Activated CD8-positive, alpha-beta T cell treated with anti-CD3 and anti-CD28 coated beads, Interleukin-2, amount 10 ng/mL, durations not matched to agents 7 days and 5 days (primary cell): ENCODE data around the gene GPR85. TPM values are rescaled to one million over a fixed set of nuclear protein-coding genes. Genes with fewer than 3 reads are reported as not detected.
"Not testable (repeated sequence)": the region's sequence is repeated elsewhere in the genome, so short reads cannot be mapped to it uniquely, and the experiment has no call there.

Experiments
- ATAC-seq: fragments of 150-1000 bp; cut with Tn5 transposase; one replicate; pipeline ENCODE4 v1.10.0; 2021; ENCODE audit warnings: moderate library complexity
- CTCF ChIA-PET: fragments of 350-600 bp; sonication (Branson Sonifier 250); formaldehyde crosslinking; loops from one replicate; lab custom pipeline; 2021; ENCODE audit warnings: antibody characterized with exemption; lab: Charles Lee
- POLR2A ChIA-PET: fragments of 350-600 bp; sonication (Branson Sonifier 250); formaldehyde crosslinking; loops from one replicate; lab custom pipeline; 2021; ENCODE audit warnings: antibody characterized with exemption; lab: Charles Lee
- DNase-seq: peaks from one replicate; pipeline ENCODE4 v3.0.0-alpha.2; 2020
- H3K27ac Mint-ChIP-seq: one replicate; pipeline ENCODE4 v1.8.0; 2021; ENCODE audit warnings: mild to moderate bottlenecking, mixed read lengths
- H3K27me3 Mint-ChIP-seq: one replicate; pipeline ENCODE4 v1.8.0; 2021; ENCODE audit warnings: low read depth, mixed read lengths
- H3K36me3 Mint-ChIP-seq: one replicate; pipeline ENCODE4 v1.8.0; 2021; ENCODE audit warnings: low read depth, mixed read lengths
- H3K4me1 Mint-ChIP-seq: one replicate; pipeline ENCODE4 v1.8.0; 2021; ENCODE audit warnings: low read depth, mixed read lengths
- H3K4me3 Mint-ChIP-seq: one replicate; pipeline ENCODE4 v1.8.0; 2021; ENCODE audit warnings: mild to moderate bottlenecking, mixed read lengths
- H3K9me3 Mint-ChIP-seq: one replicate; pipeline ENCODE4 v1.8.0; 2022; ENCODE audit warnings: mixed read lengths; ENCODE audit not compliant: insufficient read depth
- total RNA-seq, 2 experiments: library from RNA; stranded (reverse); gene quantifications; one replicate each; pipeline ENCODE4 v1.2.3, GENCODE V29; 2021

GPR85 gene
- total RNA-seq, 2 experiments from 2014 or later, result not detected

DNA sequence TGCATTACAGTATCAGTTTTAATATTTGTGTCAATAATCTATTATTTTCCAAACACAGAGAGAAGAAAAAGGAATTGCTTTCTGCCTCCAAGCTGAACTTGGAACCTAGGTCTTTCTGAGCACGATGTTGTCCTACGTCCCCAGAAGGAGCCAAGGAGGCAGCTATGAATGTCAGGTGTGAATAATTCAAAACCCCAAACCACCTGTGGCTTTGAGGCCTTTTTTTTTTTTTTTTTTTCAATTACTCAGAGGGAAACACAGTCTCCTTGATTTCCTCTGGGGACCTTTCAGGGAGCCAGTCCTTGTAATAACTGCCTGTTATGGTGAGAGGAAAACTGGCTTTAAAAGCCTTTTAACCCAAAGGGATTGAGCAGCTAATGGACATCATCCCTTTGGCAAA is 8.3 kb downstream of the GPR85 start:
- ATAC-seq (no peak), DNase-seq (no peak)
- Mint-ChIP-seq H3K4me3 (no peak overlapping the region), H3K36me3 (no peaks in the 10 kb centered on the region), H3K27ac (no peak overlapping the region), H3K27me3 (peaks cover 7% of the 10 kb centered on the region), H3K4me1 (no peaks in the 10 kb centered on the region), H3K9me3 (no peaks in the 10 kb centered on the region)
- CTCF ChIA-PET, result no interaction called here
- POLR2A ChIA-PET, result no interaction called here

DNA sequence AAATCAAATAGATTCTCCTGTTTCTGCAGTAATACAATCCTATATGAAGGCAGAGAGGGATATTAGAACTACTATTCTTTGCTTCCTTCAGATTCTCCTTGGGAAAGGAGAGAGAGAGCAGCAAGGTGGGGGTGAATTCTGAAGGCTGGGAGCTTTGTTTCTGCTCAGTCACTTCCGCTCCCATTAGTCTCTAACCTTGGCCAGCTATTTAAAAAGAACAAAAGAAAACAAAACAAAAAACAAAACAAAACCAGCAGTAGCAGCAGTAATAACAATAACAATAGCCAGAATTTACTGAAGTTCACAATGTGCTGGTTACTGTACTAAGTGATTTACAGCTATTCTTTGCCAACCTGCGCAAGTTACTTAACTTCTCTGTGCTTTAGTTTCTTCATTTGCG is 9.9 kb downstream of the GPR85 start:
- no peak overlapping the region for H3K4me3 Mint-ChIP-seq
- ChIA-PET CTCF (no interaction called here), POLR2A (no interaction called here)
- DNase-seq (no peak), ATAC-seq (no peak)
- peaks cover 7% of the 10 kb centered on the region for H3K27me3 Mint-ChIP-seq
- no peaks in the 10 kb centered on the region for H3K4me1 Mint-ChIP-seq
- H3K27ac Mint-ChIP-seq, result no peak overlapping the region
- H3K9me3 Mint-ChIP-seq, result no peaks in the 10 kb centered on the region
- no peaks in the 10 kb centered on the region for H3K36me3 Mint-ChIP-seq

DNA sequence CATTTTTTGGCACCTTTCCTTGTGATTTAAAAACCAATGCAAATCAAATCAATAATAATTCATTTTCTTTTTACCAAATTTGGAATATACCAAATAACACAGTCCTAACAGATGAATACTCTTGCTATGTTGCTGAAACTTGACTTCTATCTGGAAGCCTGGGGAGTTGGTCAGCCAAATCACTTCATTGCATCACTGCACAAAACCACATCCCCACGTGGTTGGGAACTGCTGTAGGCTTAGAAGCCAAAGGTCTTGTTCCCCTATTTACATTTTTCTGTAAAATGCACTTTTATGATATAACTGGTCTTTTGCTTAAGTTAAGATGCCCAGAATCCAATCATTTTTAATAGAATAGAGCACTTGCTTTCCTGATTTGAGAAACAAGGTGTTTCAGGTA is 15.2 kb downstream of the GPR85 start:
- no peaks in the 10 kb centered on the region for H3K4me1 Mint-ChIP-seq
- DNase-seq, result no peak
- CTCF ChIA-PET, result no interaction called here
- H3K27ac Mint-ChIP-seq, result no peak overlapping the region
- POLR2A ChIA-PET, result no interaction called here
- no peak overlapping the region for H3K4me3 Mint-ChIP-seq
- no peak for ATAC-seq
- H3K36me3 Mint-ChIP-seq, result no peaks in the 10 kb centered on the region
- H3K9me3 Mint-ChIP-seq, result no peaks in the 10 kb centered on the region
- peaks cover 5% of the 10 kb centered on the region for H3K27me3 Mint-ChIP-seq

DNA sequence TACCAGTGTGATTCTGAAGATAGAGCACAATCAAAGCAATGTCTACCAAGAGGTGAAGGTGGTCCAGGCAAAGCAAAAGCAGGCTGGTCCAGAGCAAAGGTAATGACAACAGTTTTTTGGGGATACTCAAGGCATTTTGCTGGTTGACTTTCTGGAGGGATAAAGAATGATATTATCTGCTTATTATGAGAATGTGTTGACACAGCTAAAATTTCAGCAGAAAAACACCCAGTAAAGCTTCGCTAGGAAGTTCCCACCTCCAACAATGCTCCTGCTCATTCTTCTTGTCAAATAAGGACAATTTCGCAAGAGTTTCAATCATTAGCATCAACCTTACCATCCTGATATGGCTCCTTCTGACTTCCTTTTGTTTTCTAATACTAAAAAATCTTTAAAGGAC is 24.1 kb downstream of the GPR85 start:
- ChIA-PET POLR2A (no interaction called here), CTCF (no interaction called here)
- DNase-seq, result no peak
- no peak overlapping the region for H3K4me3 Mint-ChIP-seq
- no peak overlapping the region for H3K27ac Mint-ChIP-seq
- no peaks in the 10 kb centered on the region for H3K4me1 Mint-ChIP-seq
- H3K36me3 Mint-ChIP-seq, result no peaks in the 10 kb centered on the region
- no peaks in the 10 kb centered on the region for H3K27me3 Mint-ChIP-seq
- H3K9me3 Mint-ChIP-seq, result no peaks in the 10 kb centered on the region
- ATAC-seq, result no peak

DNA sequence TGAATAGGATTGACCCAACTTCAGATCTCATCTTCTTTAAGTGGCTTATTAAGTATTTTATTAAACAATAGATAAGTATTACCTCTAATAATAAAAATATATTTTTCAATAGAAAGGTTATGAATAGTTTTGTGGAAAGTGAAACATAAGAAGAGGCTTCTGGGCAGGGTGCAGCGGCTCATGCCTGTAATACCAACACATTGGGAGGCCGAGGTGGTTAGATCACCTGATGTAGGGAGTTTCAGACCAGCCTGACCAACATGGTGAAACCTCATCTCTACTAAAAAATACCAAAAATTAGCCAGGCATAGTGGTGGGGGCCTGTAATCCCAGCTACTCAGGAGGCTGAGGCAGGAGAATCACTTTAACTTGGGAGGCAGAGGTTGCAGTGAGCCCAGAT is 26.5 kb downstream of the GPR85 start:
- no peak overlapping the region for H3K27ac Mint-ChIP-seq

DNA sequence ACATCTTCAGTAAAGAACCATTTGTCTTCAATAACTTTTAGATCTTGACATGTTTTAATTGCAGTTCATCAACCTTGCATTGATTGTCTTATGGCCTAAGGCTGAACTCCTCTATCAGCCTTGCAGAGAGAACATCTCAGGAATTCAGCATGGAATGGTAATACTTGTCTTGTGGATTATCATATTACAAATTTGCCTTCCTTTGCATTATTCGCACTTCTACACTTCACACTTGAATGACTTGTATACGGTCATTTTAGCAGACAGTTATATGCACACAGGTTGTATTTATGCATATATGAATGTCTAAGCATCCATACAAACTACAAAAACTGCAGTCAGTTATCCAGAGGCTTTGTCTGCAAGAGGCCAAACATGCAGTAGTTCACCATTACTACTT is 31.7 kb downstream of the GPR85 start:
- DNase-seq (no peak), ATAC-seq (no peak)
- no peaks in the 10 kb centered on the region for H3K27me3 Mint-ChIP-seq
- H3K4me3 Mint-ChIP-seq, result no peak overlapping the region
- POLR2A ChIA-PET, result interaction anchor here (0.6 kb wide), 1 partner anchor 70 kb away, joined by 3 read pairs; no protein-coding TSS in a partner anchor
- H3K4me1 Mint-ChIP-seq, result no peaks in the 10 kb centered on the region
- H3K27ac Mint-ChIP-seq, result no peak overlapping the region
- H3K9me3 Mint-ChIP-seq, result no peaks in the 10 kb centered on the region
- H3K36me3 Mint-ChIP-seq, result no peaks in the 10 kb centered on the region
- CTCF ChIA-PET, result no interaction called here

More for the DNA sequence above, 26.5 kb downstream of the GPR85 start:
- ATAC-seq, result no peak
- POLR2A ChIA-PET, result no interaction called here
- Mint-ChIP-seq H3K27me3 (no peaks in the 10 kb centered on the region), H3K4me1 (no peaks in the 10 kb centered on the region), H3K4me3 (no peak overlapping the region), H3K36me3 (no peaks in the 10 kb centered on the region), H3K9me3 (no peaks in the 10 kb centered on the region)
- CTCF ChIA-PET, result no interaction called here
- DNase-seq, result no peak

DNA sequence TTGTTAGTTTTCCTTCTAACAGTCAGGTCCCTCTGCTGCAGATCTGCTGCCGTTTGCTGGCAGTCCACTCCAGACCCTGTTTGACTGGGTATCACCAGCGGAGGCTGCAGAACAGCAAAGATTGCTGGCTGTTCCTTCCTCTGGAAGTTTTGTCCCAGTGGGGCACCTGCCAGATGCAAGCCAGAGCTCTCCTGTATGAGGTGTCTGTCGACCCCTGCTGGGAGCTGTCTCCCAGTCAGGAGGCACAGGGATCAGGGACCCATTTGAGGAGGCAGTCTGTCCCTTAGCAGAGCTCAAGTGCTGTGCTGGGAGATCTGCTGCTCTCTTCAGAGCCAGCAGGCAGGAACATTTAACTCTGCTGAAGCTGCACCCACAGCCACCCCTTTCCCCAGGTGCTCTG is 32.4 kb downstream of the GPR85 start:
- H3K27ac Mint-ChIP-seq, POLR2A ChIA-PET, H3K4me1 Mint-ChIP-seq, H3K27me3 Mint-ChIP-seq, H3K36me3 Mint-ChIP-seq, DNase-seq, H3K9me3 Mint-ChIP-seq, H3K4me3 Mint-ChIP-seq, ATAC-seq, CTCF ChIA-PET: not testable (repeated sequence)

DNA sequence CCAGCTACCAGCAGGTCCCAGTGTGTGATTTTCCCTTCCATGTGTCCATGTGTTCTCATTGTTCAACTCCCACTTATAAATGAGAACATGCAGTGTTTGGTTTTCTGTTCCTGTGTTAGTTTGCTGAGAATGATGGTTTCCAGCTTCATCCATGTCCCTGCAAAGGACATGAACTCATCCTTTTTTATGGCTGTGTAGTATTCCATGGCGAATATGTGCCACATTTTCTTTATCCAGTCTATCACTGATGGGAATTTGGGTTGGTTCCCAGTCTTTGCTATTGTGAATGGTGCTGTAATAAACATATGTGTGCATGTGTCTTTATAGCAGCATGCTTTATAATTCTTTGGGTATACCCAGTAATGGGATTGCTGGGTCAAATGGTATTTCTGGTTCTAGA is 37.4 kb downstream of the GPR85 start:
- H3K4me3 Mint-ChIP-seq, H3K9me3 Mint-ChIP-seq, CTCF ChIA-PET, H3K36me3 Mint-ChIP-seq, H3K27ac Mint-ChIP-seq, ATAC-seq, H3K4me1 Mint-ChIP-seq, H3K27me3 Mint-ChIP-seq, DNase-seq, POLR2A ChIA-PET: not testable (repeated sequence)

DNA sequence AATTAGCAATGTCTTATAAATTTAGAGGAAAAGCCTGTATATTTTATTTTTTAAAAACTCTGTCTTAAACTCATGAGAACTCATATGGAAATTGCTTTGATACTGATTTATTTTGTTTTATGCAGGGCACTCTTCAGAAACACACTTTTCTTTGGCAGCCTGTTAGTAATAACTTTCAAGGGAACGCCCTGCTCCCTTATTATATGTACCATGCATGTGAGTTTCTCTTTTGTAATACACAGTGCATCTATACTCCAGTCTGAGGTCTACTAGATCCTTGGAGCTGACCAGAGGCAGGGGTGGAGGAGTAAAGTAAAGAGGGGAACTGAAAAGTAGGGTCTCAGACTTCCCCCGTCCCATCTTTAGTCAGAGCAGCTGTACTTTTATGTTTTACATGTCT is 40.2 kb downstream of the GPR85 start:
- DNase-seq (no peak), ATAC-seq (no peak)
- Mint-ChIP-seq H3K27ac (no peak overlapping the region), H3K9me3 (no peaks in the 10 kb centered on the region), H3K4me3 (no peak overlapping the region), H3K4me1 (no peaks in the 10 kb centered on the region), H3K27me3 (no peaks in the 10 kb centered on the region), H3K36me3 (no peaks in the 10 kb centered on the region)
- ChIA-PET POLR2A (no interaction called here), CTCF (no interaction called here)

DNA sequence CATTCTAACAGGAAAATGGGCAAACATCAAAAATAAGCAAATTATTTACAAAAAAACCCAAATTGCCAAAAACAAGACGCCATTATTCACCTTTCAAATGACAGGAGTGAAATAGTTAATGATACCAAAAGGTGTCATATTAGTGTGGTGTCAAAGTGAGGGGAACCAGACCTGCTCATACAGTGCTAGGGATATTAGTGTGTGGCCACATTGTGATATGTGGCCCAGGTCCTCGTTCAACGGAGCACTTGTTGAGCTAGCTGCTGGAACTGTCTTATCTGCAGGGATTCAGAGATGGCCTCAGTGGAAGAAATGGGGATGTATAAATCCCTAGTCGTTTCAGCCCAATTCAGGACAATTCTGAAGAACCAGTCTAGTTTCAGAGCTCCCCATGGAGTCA is 41.2 kb downstream of the GPR85 start:
- Mint-ChIP-seq H3K4me1 (no peaks in the 10 kb centered on the region), H3K27me3 (no peaks in the 10 kb centered on the region), H3K27ac (no peak overlapping the region), H3K9me3 (no peaks in the 10 kb centered on the region), H3K36me3 (no peaks in the 10 kb centered on the region), H3K4me3 (no peak overlapping the region)
- POLR2A ChIA-PET, result no interaction called here
- no peak for ATAC-seq
- DNase-seq, result no peak
- CTCF ChIA-PET, result no interaction called here

DNA sequence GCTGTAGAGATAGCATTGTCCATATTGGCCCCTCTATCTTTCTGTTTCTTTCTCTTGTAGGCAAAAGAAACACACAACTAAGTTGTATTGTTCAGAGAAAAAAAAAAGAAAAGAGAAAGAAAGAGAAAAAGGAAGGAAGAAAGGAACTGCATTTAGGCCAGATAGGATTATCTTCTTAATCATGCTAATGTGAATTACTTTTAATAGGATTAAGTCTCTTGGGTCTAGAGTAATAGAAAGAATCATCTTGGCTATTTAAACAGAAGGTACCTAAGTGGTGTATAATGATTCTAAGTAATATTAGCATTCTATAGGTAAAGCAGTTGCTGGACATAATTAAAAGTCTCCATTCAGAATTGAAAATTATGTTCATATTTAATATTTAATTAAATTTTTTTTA is 42.2 kb downstream of the GPR85 start:
- Mint-ChIP-seq H3K4me1 (no peaks in the 10 kb centered on the region), H3K9me3 (no peaks in the 10 kb centered on the region), H3K36me3 (no peaks in the 10 kb centered on the region), H3K4me3 (no peak overlapping the region), H3K27ac (no peak overlapping the region), H3K27me3 (no peaks in the 10 kb centered on the region)
- no peak for DNase-seq
- CTCF ChIA-PET, result no interaction called here
- no peak for ATAC-seq
- POLR2A ChIA-PET, result no interaction called here

DNA sequence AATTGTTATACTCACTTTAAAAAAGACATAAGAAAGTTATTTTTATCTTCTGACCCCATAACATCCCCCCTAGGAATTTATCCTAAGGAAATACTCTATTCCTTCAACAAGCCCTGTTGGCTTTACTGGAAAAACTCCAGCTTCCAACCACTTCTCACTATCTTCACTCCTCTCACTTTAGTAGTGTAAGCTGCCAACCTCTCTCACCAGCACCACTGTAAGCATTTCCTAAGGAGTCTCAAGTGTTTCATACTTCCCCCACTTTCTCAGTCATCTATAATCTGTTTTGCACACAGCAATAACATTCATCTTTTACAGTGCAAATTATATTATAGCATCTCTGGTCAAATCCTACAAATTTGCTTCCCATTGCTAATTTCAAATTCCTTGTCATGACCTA is 45.8 kb downstream of the GPR85 start:
- POLR2A ChIA-PET, result no interaction called here
- ATAC-seq (no peak), DNase-seq (no peak)

DNA sequence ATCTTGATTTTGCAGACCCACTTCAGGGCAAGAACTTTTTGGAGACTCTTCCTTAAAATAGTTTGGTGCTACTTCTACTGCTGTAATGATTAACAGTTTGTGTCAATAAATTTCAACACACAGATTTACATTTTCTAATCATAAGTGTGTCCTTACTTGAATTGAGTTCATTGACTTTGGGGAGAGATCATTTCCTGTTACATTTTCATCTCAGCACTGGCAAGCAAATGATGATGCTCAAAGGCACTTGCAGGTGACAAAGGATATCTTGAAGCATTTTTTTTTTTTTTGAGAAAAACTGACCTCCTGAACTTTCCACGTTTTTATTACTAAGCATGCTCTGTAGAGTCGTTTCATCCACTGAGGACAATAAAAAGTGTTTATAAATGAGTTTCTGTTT is 52.7 kb downstream of the GPR85 start:
- CTCF ChIA-PET, result no interaction called here
- Mint-ChIP-seq H3K4me1 (no peaks in the 10 kb centered on the region), H3K4me3 (no peak overlapping the region), H3K27ac (no peak overlapping the region), H3K36me3 (no peaks in the 10 kb centered on the region), H3K27me3 (peaks cover 8% of the 10 kb centered on the region), H3K9me3 (no peaks in the 10 kb centered on the region)
- POLR2A ChIA-PET, result no interaction called here
- ATAC-seq, result no peak
- DNase-seq, result no peak

More for the DNA sequence above, 45.8 kb downstream of the GPR85 start:
- H3K27me3 Mint-ChIP-seq, result peaks cover 6% of the 10 kb centered on the region
- H3K4me3 Mint-ChIP-seq, result no peak overlapping the region
- no peaks in the 10 kb centered on the region for H3K4me1 Mint-ChIP-seq
- CTCF ChIA-PET, result no interaction called here
- H3K36me3 Mint-ChIP-seq, result no peaks in the 10 kb centered on the region
- H3K27ac Mint-ChIP-seq, result no peak overlapping the region
- no peaks in the 10 kb centered on the region for H3K9me3 Mint-ChIP-seq
